ENCODE data around the gene LSAMP.
A peak's percentile ranks its signal among the peaks of the same experiment; 100 is the strongest.

DNA sequence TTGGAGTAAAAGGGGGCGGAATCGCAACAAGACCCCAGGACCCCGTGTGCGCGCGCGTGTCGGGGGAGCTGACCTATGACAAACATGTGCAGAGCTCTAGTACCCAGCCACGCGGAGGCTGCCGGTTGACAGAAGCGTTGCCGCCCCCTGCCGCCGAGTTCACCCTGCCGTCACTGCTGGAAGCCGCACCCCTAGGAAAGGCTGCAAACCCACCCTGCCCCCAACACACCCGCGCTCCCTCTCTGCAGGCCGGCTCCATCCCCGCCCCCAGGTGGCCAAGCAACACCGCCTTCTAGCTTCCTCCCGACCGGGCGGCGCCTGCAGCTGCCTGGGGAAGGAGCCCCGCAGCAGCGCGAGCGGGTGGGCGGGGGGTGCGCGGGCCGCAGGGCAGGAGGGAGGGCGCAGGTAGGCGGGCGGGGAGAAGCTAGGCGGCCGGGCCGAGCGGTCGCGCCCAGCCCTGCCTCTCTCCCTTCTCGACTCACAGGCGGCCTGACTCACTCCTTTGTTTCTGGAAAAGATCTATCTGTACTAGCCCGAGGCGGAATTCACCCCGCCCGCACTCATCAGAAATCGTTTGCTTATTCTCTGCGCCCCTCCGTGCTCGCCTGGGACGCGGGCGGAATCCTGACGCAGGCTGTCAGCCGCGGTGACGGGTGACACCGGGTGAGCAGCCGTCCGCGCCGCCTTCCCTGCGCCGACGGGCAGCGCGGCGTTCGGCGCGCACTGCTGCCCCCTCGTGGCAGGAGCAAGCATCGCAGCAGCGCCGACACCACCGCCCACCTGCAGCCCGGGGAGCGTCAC lies 661.1 kb downstream of the LSAMP start:
- TF ChIP-seq POLR2A (IDR thresholded peaks at IDR 0.05; ENCODE audit: low read length) (peak; percentile 36), RFX5 (IDR thresholded peaks at IDR 0.05) (0 out of 2 replicates have a peak, but pooled peaks have one; percentile 37), CHD4 (IDR thresholded peaks at IDR 0.05; ENCODE audit: borderline replicate concordance) (no peak), MAFK (IDR thresholded peaks at IDR 0.05; ENCODE audit: partially characterized antibody) (no peak), RAD21 (conservative IDR thresholded peaks at IDR 0.05 in 1 of 2, IDR thresholded peaks at IDR 0.05 in 1 of 2) (peak; percentile 59 to 65), SREBF2 (IDR thresholded peaks at IDR 0.05) (no peak), CHD2 (IDR thresholded peaks at IDR 0.05; ENCODE audit: low read length, partially characterized antibody) (peak; percentile 51)
- TF ChIP-seq, protein P1, sequence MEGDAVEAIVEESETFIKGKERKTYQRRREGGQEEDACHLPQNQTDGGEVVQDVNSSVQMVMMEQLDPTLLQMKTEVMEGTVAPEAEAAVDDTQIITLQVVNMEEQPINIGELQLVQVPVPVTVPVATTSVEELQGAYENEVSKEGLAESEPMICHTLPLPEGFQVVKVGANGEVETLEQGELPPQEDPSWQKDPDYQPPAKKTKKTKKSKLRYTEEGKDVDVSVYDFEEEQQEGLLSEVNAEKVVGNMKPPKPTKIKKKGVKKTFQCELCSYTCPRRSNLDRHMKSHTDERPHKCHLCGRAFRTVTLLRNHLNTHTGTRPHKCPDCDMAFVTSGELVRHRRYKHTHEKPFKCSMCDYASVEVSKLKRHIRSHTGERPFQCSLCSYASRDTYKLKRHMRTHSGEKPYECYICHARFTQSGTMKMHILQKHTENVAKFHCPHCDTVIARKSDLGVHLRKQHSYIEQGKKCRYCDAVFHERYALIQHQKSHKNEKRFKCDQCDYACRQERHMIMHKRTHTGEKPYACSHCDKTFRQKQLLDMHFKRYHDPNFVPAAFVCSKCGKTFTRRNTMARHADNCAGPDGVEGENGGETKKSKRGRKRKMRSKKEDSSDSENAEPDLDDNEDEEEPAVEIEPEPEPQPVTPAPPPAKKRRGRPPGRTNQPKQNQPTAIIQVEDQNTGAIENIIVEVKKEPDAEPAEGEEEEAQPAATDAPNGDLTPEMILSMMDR (IDR thresholded peaks at IDR 0.05): peak; percentile 85
- TF ChIP-seq, protein P2, sequence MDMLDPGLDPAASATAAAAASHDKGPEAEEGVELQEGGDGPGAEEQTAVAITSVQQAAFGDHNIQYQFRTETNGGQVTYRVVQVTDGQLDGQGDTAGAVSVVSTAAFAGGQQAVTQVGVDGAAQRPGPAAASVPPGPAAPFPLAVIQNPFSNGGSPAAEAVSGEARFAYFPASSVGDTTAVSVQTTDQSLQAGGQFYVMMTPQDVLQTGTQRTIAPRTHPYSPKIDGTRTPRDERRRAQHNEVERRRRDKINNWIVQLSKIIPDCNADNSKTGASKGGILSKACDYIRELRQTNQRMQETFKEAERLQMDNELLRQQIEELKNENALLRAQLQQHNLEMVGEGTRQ (IDR thresholded peaks at IDR 0.05): 0 out of 2 replicates have a peak, but pooled peaks have one; percentile 9
- TF ChIP-seq, protein P3, sequence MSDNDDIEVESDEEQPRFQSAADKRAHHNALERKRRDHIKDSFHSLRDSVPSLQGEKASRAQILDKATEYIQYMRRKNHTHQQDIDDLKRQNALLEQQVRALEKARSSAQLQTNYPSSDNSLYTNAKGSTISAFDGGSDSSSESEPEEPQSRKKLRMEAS (IDR thresholded peaks at IDR 0.05): peak; percentile 93
